ENCODE measurements around the gene CASKIN1.
"Not testable (repeated sequence)": the region's sequence is repeated elsewhere in the genome, so short reads cannot be mapped to it uniquely, and the experiment has no call there.

The CASKIN1 gene

GRCh38 chr16:2243781-2244180 is 47.4 kb upstream of the CASKIN1 start:
- no peak overlapping the region for H3K4me2 ChIP-seq (ENCODE audit: insufficient read depth, low read length)
- H3K9ac ChIP-seq (ENCODE audit: low read depth, low read length) = no peak overlapping the region
- DNase-seq (no peak), ATAC-seq (ENCODE audit: insufficient read depth, low read depth) (no peak)
- no peaks in the 10 kb centered on the region for H3K27me3 ChIP-seq (ENCODE audit: insufficient read depth, low read length, poor library complexity)
- no peaks in the 10 kb centered on the region for H3K79me2 ChIP-seq (ENCODE audit: insufficient read depth, low read length)
- H3K36me3 ChIP-seq (ENCODE audit: insufficient read depth, low read length) = peaks cover 66% of the 10 kb centered on the region
- H3K4me3 ChIP-seq (ENCODE audit: low read depth in 1 of 2, low read length in 2 of 2) = no peak overlapping the region
- H3K27ac ChIP-seq (ENCODE audit: low read length) = no peak overlapping the region
- no peaks in the 10 kb centered on the region for H3K4me1 ChIP-seq (ENCODE audit: insufficient read depth, low read length)
- H4K20me1 ChIP-seq (ENCODE audit: insufficient read depth, low read length) = peaks cover 13% of the 10 kb centered on the region
- no peak overlapping the region for H2AFZ ChIP-seq (ENCODE audit: low read depth, low read length)
- no peak for TF ChIP-seq EZH2 (IDR thresholded peaks at IDR 0.05; ENCODE audit: borderline replicate concordance, low read depth, low read length, severe bottlenecking)
- TF ChIP-seq CTCF (IDR thresholded peaks at IDR 0.05; ENCODE audit: borderline replicate concordance, extremely low read depth, low read length, poor library complexity, severe bottlenecking) = no peak
- no peaks in the 10 kb centered on the region for H3K9me3 ChIP-seq (ENCODE audit: insufficient read depth, low read length, severe bottlenecking)

- Histone ChIP-seq H3K36me3 (ENCODE audit: insufficient read depth, low read length) (peaks cover 67% of the 10 kb centered on the region), H3K9me3 (ENCODE audit: insufficient read depth, low read length, severe bottlenecking) (no peaks in the 10 kb centered on the region), H4K20me1 (ENCODE audit: insufficient read depth, low read length) (peaks cover 17% of the 10 kb centered on the region), H3K9ac (ENCODE audit: low read depth, low read length) (no peak overlapping the region), H3K4me3 (ENCODE audit: low read depth in 1 of 2, low read length in 2 of 2) (no peak overlapping the region), H2AFZ (ENCODE audit: low read depth, low read length) (no peak overlapping the region), H3K4me2 (ENCODE audit: insufficient read depth, low read length) (no peak overlapping the region), H3K27ac (ENCODE audit: low read length) (no peak overlapping the region), H3K79me2 (ENCODE audit: insufficient read depth, low read length) (no peaks in the 10 kb centered on the region), H3K4me1 (ENCODE audit: insufficient read depth, low read length) (no peaks in the 10 kb centered on the region), H3K27me3 (ENCODE audit: insufficient read depth, low read length, poor library complexity) (no peaks in the 10 kb centered on the region)
- TF ChIP-seq CTCF (IDR thresholded peaks at IDR 0.05; ENCODE audit: borderline replicate concordance, extremely low read depth, low read length, poor library complexity, severe bottlenecking) = no peak
- no peak for TF ChIP-seq EZH2 (IDR thresholded peaks at IDR 0.05; ENCODE audit: borderline replicate concordance, low read depth, low read length, severe bottlenecking)
- DNase-seq (no peak), ATAC-seq (ENCODE audit: insufficient read depth, low read depth) (no peak)
Measured at GRCh38 chr16:2243031-2243528, 46.7 kb upstream of the CASKIN1 start.

- no peak for DNase-seq
- H3K27me3 ChIP-seq (ENCODE audit: insufficient read depth, low read length, poor library complexity) = no peaks in the 10 kb centered on the region
- H3K4me1 ChIP-seq (ENCODE audit: insufficient read depth, low read length) = no peaks in the 10 kb centered on the region
Measured at GRCh38 chr16:2242598-2242997, 46.2 kb upstream of the CASKIN1 start.

GRCh38 chr16:2240331-2240730 is 43.9 kb upstream of the CASKIN1 start:
- Histone ChIP-seq H3K36me3 (ENCODE audit: insufficient read depth, low read length) (peaks cover 67% of the 10 kb centered on the region), H4K20me1 (ENCODE audit: insufficient read depth, low read length) (peaks cover 26% of the 10 kb centered on the region)
- not testable (repeated sequence) for H3K4me3 ChIP-seq (ENCODE audit: low read depth in 1 of 2, low read length in 2 of 2); H2AFZ ChIP-seq (ENCODE audit: low read depth, low read length); H3K4me1 ChIP-seq (ENCODE audit: insufficient read depth, low read length); H3K9me3 ChIP-seq (ENCODE audit: insufficient read depth, low read length, severe bottlenecking); H3K27ac ChIP-seq (ENCODE audit: low read length); DNase-seq; H3K4me2 ChIP-seq (ENCODE audit: insufficient read depth, low read length); H3K27me3 ChIP-seq (ENCODE audit: insufficient read depth, low read length, poor library complexity); ATAC-seq (ENCODE audit: insufficient read depth, low read depth); H3K79me2 ChIP-seq (ENCODE audit: insufficient read depth, low read length); H3K9ac ChIP-seq (ENCODE audit: low read depth, low read length)

More at GRCh38 chr16:2242598-2242997, 46.2 kb upstream of the CASKIN1 start:
- no peak overlapping the region for H3K27ac ChIP-seq (ENCODE audit: low read length)
- no peaks in the 10 kb centered on the region for H3K79me2 ChIP-seq (ENCODE audit: insufficient read depth, low read length)
- TF ChIP-seq CTCF (IDR thresholded peaks at IDR 0.05; ENCODE audit: borderline replicate concordance, extremely low read depth, low read length, poor library complexity, severe bottlenecking) = no peak
- no peaks in the 10 kb centered on the region for H3K9me3 ChIP-seq (ENCODE audit: insufficient read depth, low read length, severe bottlenecking)
- ATAC-seq (ENCODE audit: insufficient read depth, low read depth) = no peak
- H3K4me2 ChIP-seq (ENCODE audit: insufficient read depth, low read length) = no peak overlapping the region
- no peak overlapping the region for H3K4me3 ChIP-seq (ENCODE audit: low read depth in 1 of 2, low read length in 2 of 2)
- no peak overlapping the region for H2AFZ ChIP-seq (ENCODE audit: low read depth, low read length)
- H4K20me1 ChIP-seq (ENCODE audit: insufficient read depth, low read length) = peaks cover 17% of the 10 kb centered on the region
- no peak overlapping the region for H3K9ac ChIP-seq (ENCODE audit: low read depth, low read length)
- peaks cover 68% of the 10 kb centered on the region for H3K36me3 ChIP-seq (ENCODE audit: insufficient read depth, low read length)

Measured in DND-41 (cell line).